Loucy (cell line): Measurements from ENCODE around the gene IRF2.
"Not testable (repeated sequence)": the region's sequence is repeated elsewhere in the genome, so short reads cannot be mapped to it uniquely, and the experiment has no call there.

Experiments
- H2AFZ ChIP-seq: fragments of 200-600 bp; sonication (generic); 2 replicates; pipeline ENCODE4 v1.6.0; 2016; ENCODE audit warnings: antibody characterized with exemption, mild to moderate bottlenecking, low read length, moderate library complexity
- H3F3A ChIP-seq: fragments of 200-600 bp; 2 replicates; pipeline ENCODE4 v1.6.0; 2016; ENCODE audit warnings: antibody characterized with exemption, low read depth, mild to moderate bottlenecking
- H3K27me3 ChIP-seq: fragments of 200-600 bp; sonication (generic); 2 replicates; pipeline ENCODE4 v1.6.1; 2014; ENCODE audit warnings: low read length, mild to moderate bottlenecking; ENCODE audit not compliant: insufficient read depth, poor library complexity, severe bottlenecking
- H3K36me3 ChIP-seq: fragments of 200-600 bp; sonication (generic); 2 replicates; pipeline ENCODE4 v1.6.1; 2016; ENCODE audit warnings: low read length; ENCODE audit not compliant: insufficient read depth
- H3K4me1 ChIP-seq: fragments of 200-600 bp; sonication (generic); 2 replicates; pipeline ENCODE4 v1.5.1; 2014; ENCODE audit warnings: low read length, mild to moderate bottlenecking; ENCODE audit not compliant: insufficient read depth, poor library complexity, severe bottlenecking
- H3K4me2 ChIP-seq: fragments of 200-600 bp; sonication (generic); 2 replicates; pipeline ENCODE4 v1.6.0; 2014; ENCODE audit warnings: antibody characterized with exemption, low read length, low read depth, mild to moderate bottlenecking; ENCODE audit not compliant: poor library complexity, severe bottlenecking
- H3K4me3 ChIP-seq: fragments of 200-600 bp; sonication (generic); 2 replicates; pipeline ENCODE4 v1.5.1; 2014; ENCODE audit warnings: low read length, mild to moderate bottlenecking, mixed read lengths; ENCODE audit not compliant: poor library complexity, severe bottlenecking
- H3K79me2 ChIP-seq: fragments of 200-600 bp; sonication (generic); 2 replicates; pipeline ENCODE4 v1.6.1; 2014; ENCODE audit warnings: low read length; ENCODE audit not compliant: insufficient read depth
- H3K9ac ChIP-seq: fragments of 200-600 bp; sonication (generic); 2 replicates; pipeline ENCODE4 v1.6.0; 2014; ENCODE audit warnings: mild to moderate bottlenecking, low read depth, low read length, moderate library complexity; ENCODE audit not compliant: poor library complexity, severe bottlenecking
- H3K9me2 ChIP-seq: fragments of 200-600 bp; sonication (generic); replicated peaks from 2 replicates; pipeline ENCODE4 v1.6.1; 2016; ENCODE audit warnings: low read depth, low read length, mixed read lengths
- H3K9me3 ChIP-seq: fragments of 200-600 bp; sonication (generic); 2 replicates; pipeline ENCODE4 v1.6.1; 2014; ENCODE audit warnings: mild to moderate bottlenecking, antibody characterized with exemption, low read length, low read depth; ENCODE audit not compliant: insufficient read depth
- H4K20me1 ChIP-seq: fragments of 200-600 bp; sonication (generic); 2 replicates; pipeline ENCODE4 v1.6.0; 2014; ENCODE audit warnings: antibody characterized with exemption, low read length, mild to moderate bottlenecking; ENCODE audit not compliant: insufficient read depth, poor library complexity, severe bottlenecking
- EZH2phosphoT487 ChIP-seq: fragments of 200-600 bp; IDR thresholded peaks from 2 replicates; pipeline ENCODE4 v1.6.1; 2018; ENCODE audit warnings: antibody characterized with exemption, mild to moderate bottlenecking, moderate library complexity, borderline replicate concordance
- TF ChIP-seq, protein P1 (sequence below): fragments of 200-600 bp; sonication (generic); conservative IDR thresholded peaks from 2 replicates; pipeline ENCODE4 v1.5.1; 2014; ENCODE audit warnings: mild to moderate bottlenecking, antibody characterized with exemption, low read length

The IRF2 gene

GRCh38 chr4:184342167-184342856, 132.0 kb downstream of the IRF2 start:
- Histone ChIP-seq H3K4me3 (no peak overlapping the region), H2AFZ (no peak overlapping the region), H3K9ac (no peak overlapping the region), H3K36me3 (no peaks in the 10 kb centered on the region), H3K27me3 (no peaks in the 10 kb centered on the region), H3F3A (no peaks in the 10 kb centered on the region), H4K20me1 (no peaks in the 10 kb centered on the region), H3K4me1 (peaks cover 44% of the 10 kb centered on the region), H3K9me3 (peaks cover 7% of the 10 kb centered on the region; the same call in 1 of the 2 replicates), H3K4me2 (no peak overlapping the region), H3K79me2 (no peaks in the 10 kb centered on the region), H3K9me2 (no peaks in the 10 kb centered on the region)
- TF ChIP-seq, protein P1, sequence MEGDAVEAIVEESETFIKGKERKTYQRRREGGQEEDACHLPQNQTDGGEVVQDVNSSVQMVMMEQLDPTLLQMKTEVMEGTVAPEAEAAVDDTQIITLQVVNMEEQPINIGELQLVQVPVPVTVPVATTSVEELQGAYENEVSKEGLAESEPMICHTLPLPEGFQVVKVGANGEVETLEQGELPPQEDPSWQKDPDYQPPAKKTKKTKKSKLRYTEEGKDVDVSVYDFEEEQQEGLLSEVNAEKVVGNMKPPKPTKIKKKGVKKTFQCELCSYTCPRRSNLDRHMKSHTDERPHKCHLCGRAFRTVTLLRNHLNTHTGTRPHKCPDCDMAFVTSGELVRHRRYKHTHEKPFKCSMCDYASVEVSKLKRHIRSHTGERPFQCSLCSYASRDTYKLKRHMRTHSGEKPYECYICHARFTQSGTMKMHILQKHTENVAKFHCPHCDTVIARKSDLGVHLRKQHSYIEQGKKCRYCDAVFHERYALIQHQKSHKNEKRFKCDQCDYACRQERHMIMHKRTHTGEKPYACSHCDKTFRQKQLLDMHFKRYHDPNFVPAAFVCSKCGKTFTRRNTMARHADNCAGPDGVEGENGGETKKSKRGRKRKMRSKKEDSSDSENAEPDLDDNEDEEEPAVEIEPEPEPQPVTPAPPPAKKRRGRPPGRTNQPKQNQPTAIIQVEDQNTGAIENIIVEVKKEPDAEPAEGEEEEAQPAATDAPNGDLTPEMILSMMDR = no peak
- no peak for TF ChIP-seq EZH2phosphoT487

GRCh38 chr4:184339398-184340193, 134.8 kb downstream of the IRF2 start:
- H3K9ac ChIP-seq, H3K9me2 ChIP-seq, H3K4me3 ChIP-seq, H3K9me3 ChIP-seq, H3K79me2 ChIP-seq, H3K27me3 ChIP-seq, H4K20me1 ChIP-seq, H3F3A ChIP-seq, H2AFZ ChIP-seq, H3K4me2 ChIP-seq, H3K36me3 ChIP-seq: not testable (repeated sequence)
- peaks cover 31% of the 10 kb centered on the region for H3K4me1 ChIP-seq

DNA sequence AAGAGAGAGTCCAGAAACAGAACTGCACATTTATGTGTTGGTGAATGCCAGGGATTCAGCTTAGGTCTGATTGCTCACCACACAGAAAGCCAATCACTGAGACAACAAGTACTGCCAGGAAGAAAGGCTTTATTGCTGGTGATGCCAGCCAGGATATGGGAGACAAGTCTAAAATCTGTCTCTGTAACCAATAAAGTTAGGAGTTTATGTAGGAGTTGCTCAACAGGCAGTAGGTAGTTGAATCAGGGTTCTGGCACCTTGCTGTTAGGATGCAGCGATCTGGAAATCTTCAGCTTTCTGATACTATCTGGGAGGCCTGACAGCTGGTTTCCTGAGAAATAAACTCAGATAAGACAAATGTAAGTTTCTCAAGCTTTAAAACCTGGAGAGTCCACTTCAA, 136.4 kb downstream of the IRF2 start:
- TF ChIP-seq, protein P1 = no peak
- no peak for TF ChIP-seq EZH2phosphoT487
- Histone ChIP-seq H3K27me3 (no peaks in the 10 kb centered on the region), H3F3A (no peaks in the 10 kb centered on the region), H3K9me3 (peaks cover 7% of the 10 kb centered on the region; the same call in 1 of the 2 replicates), H3K4me1 (peaks cover 15% of the 10 kb centered on the region), H3K4me2 (no peak overlapping the region), H3K36me3 (no peaks in the 10 kb centered on the region), H3K79me2 (no peaks in the 10 kb centered on the region), H3K9ac (no peak overlapping the region), H2AFZ (no peak overlapping the region), H3K9me2 (no peaks in the 10 kb centered on the region), H4K20me1 (no peaks in the 10 kb centered on the region), H3K4me3 (no peak overlapping the region)
